Activated T-cell treated with anti-CD3 and anti-CD28 coated beads, Interleukin-2, amount 50 U/mL, for 48 hours (primary cell): Measurements from ENCODE around the gene ELP4.
"Not testable (repeated sequence)": the region's sequence is repeated elsewhere in the genome, so short reads cannot be mapped to it uniquely, and the experiment has no call there.

Source experiments
- DNase-seq, 2 experiments: peaks; one replicate each; pipeline ENCODE4 v3.0.0-alpha.2; 2020

ELP4 gene

GRCh38 chr11:31714840-31715239 lies 205.3 kb downstream of the ELP4 start:
- DNase-seq, result no peak

- no peak for DNase-seq
These were observed 210.7 kb downstream of the ELP4 start for GRCh38 chr11:31720225-31720624.

GRCh38 chr11:31720671-31721365 lies 211.3 kb downstream of the ELP4 start:
- DNase-seq, result no peak

GRCh38 chr11:31722754-31723153 lies 213.2 kb downstream of the ELP4 start:
- DNase-seq, result no peak

- no peak for DNase-seq
These were observed 215.6 kb downstream of the ELP4 start for GRCh38 chr11:31725176-31725575.

GRCh38 chr11:31728432-31728831 lies 218.9 kb downstream of the ELP4 start:
- no peak for DNase-seq

GRCh38 chr11:31740131-31740530 lies 230.6 kb downstream of the ELP4 start:
- no peak for DNase-seq

- DNase-seq, result not testable (repeated sequence)
These were observed 231.3 kb downstream of the ELP4 start for GRCh38 chr11:31740731-31741368.

GRCh38 chr11:31747581-31747980 lies 238.0 kb downstream of the ELP4 start:
- DNase-seq, result no peak

GRCh38 chr11:31757260-31757835 lies 247.8 kb downstream of the ELP4 start:
- DNase-seq, result no peak

- DNase-seq, result no peak
These were observed 252.1 kb downstream of the ELP4 start for GRCh38 chr11:31761636-31762035.

- DNase-seq, result no peak
These were observed 253.7 kb downstream of the ELP4 start for GRCh38 chr11:31763296-31763695.

- no peak for DNase-seq
These were observed 254.7 kb downstream of the ELP4 start for GRCh38 chr11:31764261-31764660.

GRCh38 chr11:31764766-31765165 lies 255.2 kb downstream of the ELP4 start:
- DNase-seq, result no peak

GRCh38 chr11:31767066-31767465 lies 257.5 kb downstream of the ELP4 start:
- DNase-seq, result no peak

- no peak for DNase-seq
These were observed 258.1 kb downstream of the ELP4 start for GRCh38 chr11:31767685-31768084.

- no peak for DNase-seq
These were observed 259.4 kb downstream of the ELP4 start for GRCh38 chr11:31768749-31769640.

- DNase-seq, result no peak
These were observed 260.6 kb downstream of the ELP4 start for GRCh38 chr11:31770011-31770700.

GRCh38 chr11:31772412-31772811 lies 262.8 kb downstream of the ELP4 start:
- no peak for DNase-seq

- DNase-seq, result no peak
These were observed 269.8 kb downstream of the ELP4 start for GRCh38 chr11:31779374-31779791.

GRCh38 chr11:31780078-31780477 lies 270.5 kb downstream of the ELP4 start:
- DNase-seq, result no peak

- DNase-seq, result no peak
These were observed 271.0 kb downstream of the ELP4 start for GRCh38 chr11:31780480-31780971.
